PC-9 (cell line): Measurements from ENCODE around the gene OXCT1. TPM values are rescaled to one million over a fixed set of nuclear protein-coding genes. Genes with fewer than 3 reads are reported as not detected.

Experiments
- BruUV-seq: library from RNA; stranded (reverse); fragments of 400-500 nt; replicated peaks from 2 replicates; lab custom pipeline; 2021; lab: Mats Ljungman, UMichigan
- CTCF ChIA-PET: fragments of 300-600 bp; sonication (Branson Sonifier 250); formaldehyde crosslinking; loops from one replicate; lab custom pipeline; 2022; ENCODE audit warnings: antibody characterized with exemption; lab: Charles Lee
- POLR2A ChIA-PET: fragments of 300-600 bp; sonication (Branson Sonifier 250); formaldehyde crosslinking; loops from one replicate; lab custom pipeline; 2022; ENCODE audit warnings: antibody characterized with exemption; ENCODE audit not compliant: unreplicated experiment; lab: Charles Lee
- DNase-seq, 2 experiments: peaks; one replicate each; pipeline versions ENCODE4 v3.0.0 to v3.0.0-alpha.2; 2015 to 2022; ENCODE audit warnings: mixed read lengths in 1 of 2
- H2AFZ ChIP-seq: fragments of 200-600 bp; sonication (generic); 2 replicates; pipeline ENCODE4 v1.8.1; 2017; ENCODE audit warnings: antibody characterized with exemption
- H3F3A ChIP-seq: fragments of 200-600 bp; sonication (generic); 2 replicates; pipeline ENCODE4 v1.8.1; 2017; ENCODE audit warnings: antibody characterized with exemption, mild to moderate bottlenecking, low read depth; ENCODE audit not compliant: insufficient read depth
- H3K27ac ChIP-seq: fragments of 200-600 bp; sonication (generic); 2 replicates; pipeline ENCODE4 v1.6.1; 2016; ENCODE audit warnings: mixed run types
- H3K27me3 ChIP-seq: fragments of 200-600 bp; sonication (generic); 2 replicates; pipeline ENCODE4 v1.6.1; 2016; ENCODE audit warnings: low read depth, mixed run types; ENCODE audit not compliant: insufficient read depth
- H3K36me3 ChIP-seq: fragments of 200-600 bp; sonication (generic); 2 replicates; pipeline ENCODE4 v1.6.1; 2016; ENCODE audit warnings: low read depth, mixed run types
- H3K4me1 ChIP-seq: fragments of 200-600 bp; sonication (generic); replicated peaks from 2 replicates; pipeline ENCODE4 v1.6.1; 2016; ENCODE audit warnings: mixed run types; ENCODE audit not compliant: insufficient read depth
- H3K4me2 ChIP-seq: fragments of 200-600 bp; sonication (generic); 2 replicates; pipeline ENCODE4 v1.6.1; 2017; ENCODE audit warnings: mixed run types
- H3K4me3 ChIP-seq: fragments of 200-600 bp; sonication (generic); 2 replicates; pipeline ENCODE4 v1.6.1; 2016; ENCODE audit warnings: mixed run types
- H3K79me2 ChIP-seq: fragments of 200-600 bp; sonication (generic); 2 replicates; pipeline ENCODE4 v1.6.1; 2017; ENCODE audit warnings: low read depth, mixed run types
- H3K9me2 ChIP-seq: fragments of 200-600 bp; sonication (generic); 2 replicates; pipeline ENCODE4 v1.8.1; 2017; ENCODE audit warnings: mild to moderate bottlenecking; ENCODE audit not compliant: insufficient read depth
- H3K9me3 ChIP-seq: fragments of 200-600 bp; sonication (generic); 2 replicates; pipeline ENCODE4 v1.8.1; 2016; ENCODE audit warnings: low read depth; ENCODE audit not compliant: insufficient read depth
- H4K20me1 ChIP-seq: fragments of 200-600 bp; sonication (generic); 2 replicates; pipeline ENCODE4 v1.8.1; 2017; ENCODE audit not compliant: insufficient read depth
- CTCF ChIP-seq: fragments of 200-600 bp; sonication (generic); conservative IDR thresholded peaks from 2 replicates; pipeline ENCODE4 v1.6.1; 2017; ENCODE audit warnings: mixed run types, antibody characterized with exemption, mild to moderate bottlenecking, moderate library complexity
- EZH2 ChIP-seq: fragments of 200-600 bp; sonication (generic); IDR thresholded peaks from 2 replicates; pipeline ENCODE4 v1.8.0; 2017; ENCODE audit warnings: antibody characterized with exemption, low read depth
- intact Hi-C: fragments of 100-400 bp; cut with micrococcal nuclease; formaldehyde crosslinking; loops from one replicate; pipeline ENCODE4 v1.10.0; 2022; ENCODE audit not compliant: unreplicated experiment
- total RNA-seq: library from RNA; stranded (reverse); gene quantifications from 2 replicates; pipeline ENCODE4 v1.2.3, GENCODE V29; 2021

OXCT1 gene
- total RNA-seq, 1 experiment from 2014 or later = 29.7 TPM

- Histone ChIP-seq H3K36me3 (no peaks in the 10 kb centered on the region), H3K4me2 (no peak overlapping the region), H3K9me2 (no peaks in the 10 kb centered on the region), H3K4me1 (peaks cover 12% of the 10 kb centered on the region), H3K79me2 (no peaks in the 10 kb centered on the region), H4K20me1 (no peaks in the 10 kb centered on the region), H3K27ac (no peak overlapping the region; the same call in 1 of the 2 replicates), H3K27me3 (no peaks in the 10 kb centered on the region), H3F3A (no peaks in the 10 kb centered on the region), H2AFZ (0 out of 2 replicates have a peak overlapping the region, but pooled peaks have one; percentile 41), H3K4me3 (no peak overlapping the region), H3K9me3 (no peaks in the 10 kb centered on the region)
- intact Hi-C loops = no loop called here
- no peak for TF ChIP-seq EZH2
- no peak for TF ChIP-seq CTCF
- CTCF ChIA-PET = no interaction called here
- BruUV-seq = no TSS peak
- DNase-seq = no peak
- POLR2A ChIA-PET = no interaction called here
These were observed 75.1 kb downstream of the OXCT1 start for GRCh38 chr5:41795125-41795524.

- Histone ChIP-seq H3K9me2 (no peaks in the 10 kb centered on the region), H3K4me1 (peaks cover 12% of the 10 kb centered on the region), H3K4me2 (peak overlapping the region; percentile 24), H3K9me3 (no peaks in the 10 kb centered on the region), H4K20me1 (no peaks in the 10 kb centered on the region), H3K27me3 (no peaks in the 10 kb centered on the region), H2AFZ (peak overlapping the region; percentile 41), H3F3A (no peaks in the 10 kb centered on the region), H3K27ac (peak overlapping the region; percentile 36), H3K36me3 (no peaks in the 10 kb centered on the region), H3K79me2 (no peaks in the 10 kb centered on the region), H3K4me3 (no peak overlapping the region)
- peak; percentile 36 to 66 for DNase-seq
- no peak for TF ChIP-seq CTCF
- no peak for TF ChIP-seq EZH2
- intact Hi-C loops = loop anchor here (5.0 kb wide), 1 partner anchor 128 kb away; no protein-coding TSS in a partner anchor
- no TSS peak for BruUV-seq
- POLR2A ChIA-PET = interaction anchor here (0.5 to 0.6 kb wide), 2 partner anchors 37 to 144 kb away, joined by 3 read pairs; no protein-coding TSS in a partner anchor
- CTCF ChIA-PET = interaction anchor here (0.5 kb wide), 1 partner anchor 19 kb away, joined by 3 read pairs; no protein-coding TSS in a partner anchor
These were observed 75.8 kb downstream of the OXCT1 start for GRCh38 chr5:41794471-41794870.

GRCh38 chr5:41793141-41793770, 77.0 kb downstream of the OXCT1 start:
- intact Hi-C loops = loop anchor here (5.0 kb wide), 1 partner anchor 129 kb away; no protein-coding TSS in a partner anchor
- Histone ChIP-seq H3K27ac (no peak overlapping the region), H3K79me2 (no peaks in the 10 kb centered on the region), H3K9me3 (no peaks in the 10 kb centered on the region), H3K9me2 (no peaks in the 10 kb centered on the region), H3K36me3 (no peaks in the 10 kb centered on the region), H3K4me1 (peaks cover 24% of the 10 kb centered on the region), H3F3A (no peaks in the 10 kb centered on the region), H4K20me1 (no peaks in the 10 kb centered on the region), H3K27me3 (no peaks in the 10 kb centered on the region), H3K4me3 (no peak overlapping the region), H3K4me2 (no peak overlapping the region), H2AFZ (no peak overlapping the region)
- CTCF ChIA-PET = interaction anchor here (1.0 kb wide), 1 partner anchor 63 kb away, joined by 3 read pairs; no protein-coding TSS in a partner anchor
- POLR2A ChIA-PET = no interaction called here
- BruUV-seq = no TSS peak
- TF ChIP-seq EZH2 (no peak), CTCF (no peak)
- no peak for DNase-seq
